GM12864 (cell line): ENCODE results near the gene PLAU.

ENCODE experiments used
- DNase-seq: peaks from one replicate; pipeline ENCODE4 v3.0.0-alpha.2; 2011; ENCODE audit warnings: low read depth
- H3K4me3 ChIP-seq: 2 replicates; pipeline ENCODE4 v1.5.1; 2011; ENCODE audit warnings: mild to moderate bottlenecking, low read depth, low read length, control low read depth
- TF ChIP-seq, protein P1 (sequence below): IDR thresholded peaks from 2 replicates; pipeline ENCODE4 v1.5.1; 2011; ENCODE audit warnings: low read depth, mild to moderate bottlenecking, moderate library complexity, low read length, control low read depth, inconsistent platforms; ENCODE audit errors: missing control alignments

PLAU gene

GRCh38 chr10:73934074-73934473, 23.1 kb downstream of the PLAU start:
- TF ChIP-seq, protein P1, sequence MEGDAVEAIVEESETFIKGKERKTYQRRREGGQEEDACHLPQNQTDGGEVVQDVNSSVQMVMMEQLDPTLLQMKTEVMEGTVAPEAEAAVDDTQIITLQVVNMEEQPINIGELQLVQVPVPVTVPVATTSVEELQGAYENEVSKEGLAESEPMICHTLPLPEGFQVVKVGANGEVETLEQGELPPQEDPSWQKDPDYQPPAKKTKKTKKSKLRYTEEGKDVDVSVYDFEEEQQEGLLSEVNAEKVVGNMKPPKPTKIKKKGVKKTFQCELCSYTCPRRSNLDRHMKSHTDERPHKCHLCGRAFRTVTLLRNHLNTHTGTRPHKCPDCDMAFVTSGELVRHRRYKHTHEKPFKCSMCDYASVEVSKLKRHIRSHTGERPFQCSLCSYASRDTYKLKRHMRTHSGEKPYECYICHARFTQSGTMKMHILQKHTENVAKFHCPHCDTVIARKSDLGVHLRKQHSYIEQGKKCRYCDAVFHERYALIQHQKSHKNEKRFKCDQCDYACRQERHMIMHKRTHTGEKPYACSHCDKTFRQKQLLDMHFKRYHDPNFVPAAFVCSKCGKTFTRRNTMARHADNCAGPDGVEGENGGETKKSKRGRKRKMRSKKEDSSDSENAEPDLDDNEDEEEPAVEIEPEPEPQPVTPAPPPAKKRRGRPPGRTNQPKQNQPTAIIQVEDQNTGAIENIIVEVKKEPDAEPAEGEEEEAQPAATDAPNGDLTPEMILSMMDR = no peak
- no peak overlapping the region for H3K4me3 ChIP-seq
- DNase-seq = no peak

GRCh38 chr10:73935895-73936294, 25.0 kb downstream of the PLAU start:
- TF ChIP-seq, protein P1 = no peak
- DNase-seq = no peak
- no peak overlapping the region for H3K4me3 ChIP-seq

- TF ChIP-seq, protein P1 = no peak
- DNase-seq = no peak
- no peak overlapping the region for H3K4me3 ChIP-seq
These were observed 26.6 kb downstream of the PLAU start for GRCh38 chr10:73937333-73938043.

DNA sequence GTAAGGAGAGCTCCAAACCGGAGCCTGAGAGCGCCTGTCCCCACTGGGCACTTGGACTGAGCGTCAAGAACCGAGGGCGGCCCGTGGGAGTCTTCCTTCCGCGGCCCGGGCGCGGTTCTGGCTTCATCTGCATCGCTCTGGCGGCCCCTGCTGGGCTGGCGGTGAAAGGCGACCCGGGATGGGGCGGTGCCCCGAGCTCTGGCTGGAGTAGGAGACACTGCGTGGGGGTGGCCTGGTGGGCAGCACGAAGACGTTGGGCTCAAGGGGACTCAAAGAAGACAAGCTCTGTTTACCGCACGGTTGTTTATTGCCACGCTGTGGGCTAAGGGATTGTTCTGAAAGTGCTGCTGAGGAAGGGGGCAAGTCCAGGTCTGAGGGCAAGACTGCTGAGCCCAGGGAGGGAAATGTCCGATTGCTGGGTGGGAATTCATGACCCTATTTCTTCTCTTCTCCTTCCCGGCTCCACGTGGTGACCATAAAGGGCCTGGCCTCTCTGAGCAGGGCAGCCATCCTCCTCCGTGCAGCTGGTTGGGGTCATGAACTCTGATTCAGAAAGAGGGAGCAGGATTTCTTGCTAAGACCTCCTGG, 29.8 kb downstream of the PLAU start:
- TF ChIP-seq, protein P1 = peak; percentile 92
- H3K4me3 ChIP-seq = no peak overlapping the region
- DNase-seq = no peak

GRCh38 chr10:73941300-73941699, 30.4 kb downstream of the PLAU start:
- DNase-seq = no peak
- TF ChIP-seq, protein P1 = no peak

GRCh38 chr10:73944356-73945100, 33.6 kb downstream of the PLAU start:
- H3K4me3 ChIP-seq = no peak overlapping the region
- no peak for DNase-seq
- TF ChIP-seq, protein P1 = no peak

More at GRCh38 chr10:73941300-73941699, 30.4 kb downstream of the PLAU start:
- no peak overlapping the region for H3K4me3 ChIP-seq
